HT-29 (cell line): ENCODE data around the gene RAD51D. TPM values are rescaled to one million over a fixed set of nuclear protein-coding genes. Genes with fewer than 3 reads are reported as not detected.
"Not testable (repeated sequence)": the region's sequence is repeated elsewhere in the genome, so short reads cannot be mapped to it uniquely, and the experiment has no call there.

Experiments
- DNase-seq: peaks from one replicate; pipeline ENCODE4 v3.0.0-alpha.2; 2015; ENCODE audit warnings: low spot score
- total RNA-seq: library from RNA; depleted of rRNA; stranded (reverse); fragments of >200 nt; shearing (Covaris generic); gene quantifications from 2 replicates; pipeline ENCODE4 v1.2.3, GENCODE V29; 2014; rRNA removed

RAD51D gene
- 14.9 and 19.5 TPM in 2 replicates for total RNA-seq

DNA sequence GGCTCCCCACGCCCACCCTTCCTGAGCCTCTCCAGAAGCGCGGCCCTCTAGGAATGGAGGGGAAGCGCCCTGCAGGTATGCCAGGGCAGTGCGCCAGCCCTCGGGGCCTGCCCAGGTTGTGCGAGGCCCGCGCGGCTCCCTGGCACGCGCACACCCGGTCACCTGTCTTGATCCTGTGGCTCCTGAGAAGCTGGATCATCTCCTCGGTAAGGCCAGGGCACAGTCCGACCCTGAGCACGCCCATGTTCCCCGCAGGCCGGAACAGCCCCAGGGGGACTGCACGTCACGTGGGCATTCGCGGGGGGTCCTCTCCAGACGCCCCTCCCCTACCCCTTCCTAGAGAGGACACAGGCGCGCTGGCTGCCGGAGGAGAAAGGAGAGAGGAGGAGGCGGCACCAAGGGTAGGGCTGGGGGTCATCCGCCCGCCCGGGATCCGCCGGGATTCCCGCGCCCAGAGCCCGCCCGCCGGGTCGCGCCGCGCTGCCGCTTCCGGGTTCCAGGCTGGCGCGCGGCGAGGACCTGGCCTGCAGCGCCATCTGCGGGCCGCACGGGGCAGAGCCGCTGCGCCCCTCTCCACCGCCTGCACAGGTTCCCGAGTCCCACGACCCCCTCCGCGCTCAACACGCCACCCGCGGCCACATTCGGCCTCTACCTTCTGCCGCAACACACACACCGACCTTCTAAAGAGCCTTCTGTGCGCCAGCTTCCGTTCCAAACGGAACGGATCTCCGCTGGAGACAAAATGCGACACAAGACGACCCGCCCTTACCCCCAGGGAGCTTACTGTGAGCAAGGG, at the start of gene RAD51D:
Gene RAD51D, minus strand, starts transcription at position 491 of the 796 bp plus-strand sequence. Its CDS starts 247 bp downstream, at position 244.
- DNase-seq, result peak; percentile 95

DNA sequence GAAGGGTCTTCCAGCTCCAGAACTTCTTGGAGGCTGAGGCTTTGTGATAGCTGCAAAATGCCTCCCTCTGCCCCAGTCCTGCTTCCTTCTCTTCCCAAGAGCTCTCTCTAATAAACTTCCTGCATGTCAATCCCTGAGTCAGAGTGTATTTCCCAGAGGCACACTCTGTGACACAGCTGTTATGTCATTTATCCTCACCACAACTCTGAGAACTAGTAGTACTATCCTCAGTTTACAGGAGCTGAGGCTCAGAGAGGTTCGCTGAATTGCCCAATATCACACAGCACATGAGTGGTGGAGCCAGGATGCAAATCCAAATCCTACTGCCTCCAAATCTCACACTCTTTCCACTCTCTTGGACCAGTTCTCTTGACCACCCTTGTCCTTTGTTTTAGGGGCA, 48.0 kb upstream of the RAD51D start:
- DNase-seq, result no peak

DNA sequence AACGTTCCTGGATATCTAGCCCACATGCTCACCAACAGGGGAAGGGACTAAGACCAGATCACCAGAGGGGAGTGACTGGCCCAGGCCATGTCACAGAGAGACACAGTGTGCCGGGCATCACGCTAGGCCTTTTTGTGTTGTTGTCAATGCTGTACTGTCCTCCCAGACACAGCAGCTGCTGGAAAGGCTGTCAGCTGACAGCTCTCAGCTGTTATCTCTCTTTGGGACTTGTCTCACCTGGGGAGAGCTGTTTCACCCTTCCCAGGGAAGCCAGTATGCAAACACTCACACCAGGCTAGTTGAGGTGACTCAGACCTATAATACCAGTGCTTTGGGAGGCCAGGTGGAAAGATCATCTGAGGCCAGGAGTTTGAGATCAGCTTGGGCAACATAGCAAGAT, 47.4 kb upstream of the RAD51D start:
- no peak for DNase-seq

DNA sequence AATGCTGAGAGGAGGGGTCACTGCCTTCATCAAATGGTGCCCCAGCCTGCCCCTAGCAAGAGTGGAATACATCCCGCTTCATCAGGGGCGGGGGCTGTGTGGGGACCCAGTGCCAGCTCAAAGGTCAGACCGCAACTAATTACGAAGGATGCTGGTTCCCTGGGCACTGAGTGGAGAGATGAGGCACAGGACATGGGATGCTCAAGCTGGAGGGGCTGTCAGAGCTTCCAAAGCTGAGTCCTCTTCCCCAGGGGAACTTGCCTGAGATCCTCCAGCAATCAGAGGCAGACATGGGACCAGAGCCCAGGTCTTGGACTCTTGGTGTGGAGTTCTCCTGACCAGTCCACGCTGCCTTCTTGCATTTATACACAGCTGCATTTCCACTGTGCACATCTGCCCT, 46.9 kb upstream of the RAD51D start:
- no peak for DNase-seq

- no peak for DNase-seq
Observed at GRCh38 chr17:35164716-35165115, 45.1 kb upstream of the RAD51D start.

DNA sequence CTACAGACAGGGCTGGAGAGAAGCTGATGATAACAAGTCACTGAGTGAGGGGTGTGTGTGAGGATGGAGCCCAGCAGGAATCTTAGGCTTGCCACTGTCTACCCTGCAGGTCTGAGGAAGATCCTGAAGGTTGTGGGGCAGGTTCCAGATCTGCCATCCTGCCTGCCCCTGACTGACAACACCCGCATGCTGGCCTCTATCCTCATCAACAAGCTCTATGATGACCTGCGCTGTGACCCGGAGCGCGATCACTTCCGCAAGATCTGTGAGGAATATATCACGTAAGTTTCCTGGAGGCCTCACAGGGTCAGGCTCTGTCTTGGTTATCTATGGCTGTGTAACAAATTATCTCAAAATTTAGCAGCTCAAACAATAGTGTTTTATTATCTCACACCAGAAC, 44.2 kb upstream of the RAD51D start:
- no peak for DNase-seq

DNA sequence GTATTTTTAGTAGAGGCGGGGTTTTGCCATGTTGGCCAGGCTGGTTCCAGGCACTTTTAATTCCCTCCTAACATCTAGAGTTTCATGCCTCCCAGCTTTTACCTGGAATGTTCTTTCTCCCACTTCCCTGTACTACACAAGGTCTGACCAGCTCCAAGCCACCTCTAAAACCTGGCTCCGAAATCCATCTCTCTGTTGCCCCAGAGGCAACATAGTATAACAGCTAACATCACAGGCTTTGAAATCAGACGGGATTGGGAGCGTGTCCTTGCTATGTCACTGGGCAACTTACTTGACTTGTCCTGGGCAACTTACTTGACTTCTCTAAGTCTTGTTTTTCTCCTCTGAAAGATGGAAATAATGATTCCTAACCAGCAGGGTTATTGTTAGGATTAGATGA, 43.1 kb upstream of the RAD51D start:
- no peak for DNase-seq

DNA sequence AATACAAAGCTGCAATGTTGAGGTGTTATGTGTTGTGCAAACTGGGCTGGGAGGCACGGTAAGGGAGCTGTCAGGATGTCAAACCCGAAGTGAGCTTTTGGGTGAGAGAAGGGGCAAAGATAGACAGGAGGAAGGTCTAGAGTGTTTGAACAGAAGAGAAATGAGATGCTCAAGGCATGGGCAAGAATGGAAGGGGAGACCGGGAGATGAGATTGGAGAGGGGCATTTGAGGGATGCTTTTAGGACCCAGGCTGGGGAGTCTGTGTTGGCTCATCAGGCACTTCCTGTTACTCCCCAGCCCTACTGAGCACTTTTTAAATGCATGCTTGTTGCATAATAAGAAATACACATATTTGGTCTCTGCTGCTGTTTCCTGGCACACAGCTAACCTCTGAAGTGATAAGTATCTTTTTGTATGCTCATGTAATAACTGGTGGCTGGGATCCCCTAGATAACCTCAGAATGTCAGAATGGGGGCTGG, 41.7 kb upstream of the RAD51D start:
- no peak for DNase-seq

DNA sequence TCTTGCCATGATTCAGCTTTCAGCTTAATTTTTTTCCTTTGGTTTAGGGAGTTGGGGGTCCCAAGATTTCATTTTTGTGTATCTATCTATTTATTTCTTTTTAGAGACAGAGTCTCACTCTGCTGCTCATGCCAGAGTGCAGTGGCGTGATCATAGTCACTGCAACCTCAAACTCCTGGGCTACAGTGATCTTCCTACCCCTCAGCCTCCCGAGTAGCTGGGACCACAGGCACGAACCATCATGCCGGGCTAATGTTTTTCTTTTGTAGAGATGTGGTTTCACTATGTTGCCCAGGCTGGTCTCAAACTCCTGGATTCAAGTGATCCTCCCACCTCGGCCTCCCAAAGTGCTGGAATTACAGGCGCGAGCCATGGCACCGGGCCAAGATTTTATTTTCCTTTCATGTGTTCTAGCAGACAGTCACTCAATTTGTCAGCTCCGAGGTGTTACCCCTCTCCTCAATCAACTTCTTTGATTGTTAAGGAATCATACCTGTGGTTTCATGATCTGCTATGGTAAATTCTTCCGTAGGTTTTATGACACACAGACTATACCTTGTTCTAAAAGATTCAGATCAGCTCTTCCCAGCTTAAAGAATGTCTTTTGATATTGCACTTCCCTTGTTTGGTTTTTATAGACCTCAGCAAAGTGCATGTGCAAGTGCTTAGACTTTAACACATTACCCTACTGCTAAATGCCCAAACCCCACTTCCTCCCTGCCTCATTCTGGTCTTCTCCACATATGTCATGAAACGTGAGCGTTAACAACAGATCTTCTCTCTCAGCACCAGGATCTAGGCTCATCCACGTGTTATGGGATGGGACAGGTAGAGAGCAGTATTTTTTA, 40.9 kb upstream of the RAD51D start:
- no peak for DNase-seq

DNA sequence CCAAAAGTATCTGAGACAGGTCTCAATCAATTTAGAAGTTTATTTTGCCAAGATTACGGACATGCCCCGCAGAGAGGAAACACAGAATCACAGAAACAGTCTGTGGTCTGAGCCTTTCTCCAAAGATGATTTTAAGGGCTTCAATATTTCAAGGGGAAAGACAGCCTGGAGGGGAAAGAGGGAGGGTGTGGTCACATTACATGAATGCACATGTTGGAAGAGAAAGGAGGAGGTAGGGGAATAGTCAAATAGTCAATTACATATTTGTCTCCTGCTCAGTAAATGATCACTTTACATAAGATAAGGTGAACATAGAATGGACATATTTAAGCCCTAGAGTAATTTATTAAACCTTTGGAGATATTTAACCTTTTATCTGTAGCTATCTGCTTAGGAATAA, 40.3 kb upstream of the RAD51D start:
- DNase-seq, result no peak

GRCh38 chr17:35155246-35155645, 35.6 kb upstream of the RAD51D start:
- DNase-seq, result no peak

- DNase-seq, result no peak
Observed at GRCh38 chr17:35154196-35155165, 34.8 kb upstream of the RAD51D start.

- DNase-seq, result no peak
Observed at GRCh38 chr17:35152421-35153140, 32.9 kb upstream of the RAD51D start.

GRCh38 chr17:35151080-35151479, 31.4 kb upstream of the RAD51D start:
- not testable (repeated sequence) for DNase-seq

- no peak for DNase-seq
Observed at GRCh38 chr17:35149941-35150340, 30.3 kb upstream of the RAD51D start.

GRCh38 chr17:35148144-35148543, 28.5 kb upstream of the RAD51D start:
- no peak for DNase-seq

DNA sequence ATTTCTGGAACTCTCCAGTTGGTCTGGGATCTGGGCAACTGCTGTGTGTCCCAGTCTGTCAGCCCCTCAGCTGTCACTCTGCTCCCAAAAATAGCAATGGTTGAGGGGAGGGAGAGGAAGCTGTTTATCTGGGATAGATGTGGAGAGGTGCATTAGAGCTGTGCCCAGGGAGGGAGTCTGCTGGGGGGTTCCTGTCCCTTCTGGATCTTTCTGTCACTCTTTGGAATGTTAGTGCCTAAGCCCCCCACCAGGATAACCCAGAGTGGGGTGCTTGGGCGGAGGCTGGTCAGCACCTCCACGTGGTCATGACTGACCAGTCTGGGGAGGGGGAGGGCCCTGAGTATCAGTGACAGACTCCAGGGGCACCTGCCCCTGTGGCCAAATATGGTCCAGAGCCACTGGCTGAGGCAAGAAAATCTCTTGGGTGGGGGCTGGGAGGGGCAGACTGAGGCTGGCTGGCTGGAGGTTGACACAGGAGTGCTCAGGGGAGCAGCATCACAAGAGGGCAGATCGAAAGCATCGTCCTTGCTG, 27.8 kb upstream of the RAD51D start, which contains the start of gene UNC45B:
Gene UNC45B, plus strand, starts transcription at position 443 of the 531 bp plus-strand sequence. CDS start 447 bp downstream, outside the sequence.
- DNase-seq, result no peak

- no peak for DNase-seq
Observed at GRCh38 chr17:35146214-35146833, 26.7 kb upstream of the RAD51D start.

DNA sequence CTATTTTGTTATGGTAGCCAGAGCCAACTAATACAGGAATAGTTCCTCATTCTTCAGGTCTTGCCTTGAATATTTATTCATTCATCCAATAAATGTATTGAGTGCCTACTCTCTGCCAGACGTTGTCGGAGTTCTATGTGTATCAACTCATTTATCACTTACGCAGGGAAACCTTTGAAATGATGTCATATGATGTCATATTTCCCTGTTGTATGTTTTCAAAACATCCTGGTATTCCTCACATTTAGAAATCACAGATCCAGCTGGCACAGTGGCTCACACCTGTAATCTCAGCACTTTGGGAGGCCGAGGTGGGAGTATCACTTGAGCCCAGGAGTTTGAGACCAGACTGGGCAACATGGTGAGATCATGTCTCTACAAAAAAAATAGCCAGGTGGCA, 25.2 kb upstream of the RAD51D start:
- no peak for DNase-seq

GRCh38 chr17:35142467-35142796, 22.8 kb upstream of the RAD51D start:
- no peak for DNase-seq
